ENCODE data around the gene MYH7. TPM values are rescaled to one million over a fixed set of nuclear protein-coding genes. Genes with fewer than 3 reads are reported as not detected.

The MYH7 gene
- total RNA-seq, 1 experiment from 2014 or later, result not detected

DNA sequence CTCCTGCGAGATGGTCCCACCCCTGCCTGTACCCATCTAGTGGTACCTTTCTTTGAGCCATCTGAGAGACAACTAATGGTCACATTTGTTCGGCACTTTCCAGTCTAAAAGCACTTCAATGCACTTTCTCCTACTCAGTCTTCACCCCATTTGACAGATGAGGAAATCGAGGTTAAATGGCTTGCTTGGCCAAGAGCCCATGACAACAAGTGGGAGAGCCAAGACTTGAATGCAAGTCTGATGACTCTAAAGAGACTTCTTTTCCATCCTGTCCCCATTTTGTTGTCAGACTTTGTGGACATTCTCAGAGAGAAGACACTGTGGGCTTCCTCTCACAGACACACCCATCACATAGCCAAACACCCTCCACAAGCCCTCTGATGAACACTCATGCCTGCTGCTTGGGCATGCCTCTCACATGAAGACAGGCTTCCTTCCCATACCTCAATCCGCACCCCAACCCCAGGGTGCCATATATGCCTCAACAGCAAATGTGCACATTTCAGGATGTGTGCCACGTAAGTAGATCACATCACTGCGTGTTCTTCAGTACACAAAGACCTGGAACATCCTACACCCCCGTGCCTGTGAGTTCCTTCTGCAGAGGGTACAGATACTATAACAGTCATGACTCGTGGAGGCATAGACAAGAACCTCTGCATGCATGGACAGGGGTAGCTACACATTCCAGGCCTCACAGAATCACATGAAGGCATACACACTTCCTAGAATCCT lies 805 bp downstream of the MYH7 start:
- no TSS peak for BruUV-seq (replicated peaks)
- no peak overlapping the region for H3K27ac Mint-ChIP-seq (ENCODE audit: unreplicated experiment)
- TF ChIP-seq, protein P1, sequence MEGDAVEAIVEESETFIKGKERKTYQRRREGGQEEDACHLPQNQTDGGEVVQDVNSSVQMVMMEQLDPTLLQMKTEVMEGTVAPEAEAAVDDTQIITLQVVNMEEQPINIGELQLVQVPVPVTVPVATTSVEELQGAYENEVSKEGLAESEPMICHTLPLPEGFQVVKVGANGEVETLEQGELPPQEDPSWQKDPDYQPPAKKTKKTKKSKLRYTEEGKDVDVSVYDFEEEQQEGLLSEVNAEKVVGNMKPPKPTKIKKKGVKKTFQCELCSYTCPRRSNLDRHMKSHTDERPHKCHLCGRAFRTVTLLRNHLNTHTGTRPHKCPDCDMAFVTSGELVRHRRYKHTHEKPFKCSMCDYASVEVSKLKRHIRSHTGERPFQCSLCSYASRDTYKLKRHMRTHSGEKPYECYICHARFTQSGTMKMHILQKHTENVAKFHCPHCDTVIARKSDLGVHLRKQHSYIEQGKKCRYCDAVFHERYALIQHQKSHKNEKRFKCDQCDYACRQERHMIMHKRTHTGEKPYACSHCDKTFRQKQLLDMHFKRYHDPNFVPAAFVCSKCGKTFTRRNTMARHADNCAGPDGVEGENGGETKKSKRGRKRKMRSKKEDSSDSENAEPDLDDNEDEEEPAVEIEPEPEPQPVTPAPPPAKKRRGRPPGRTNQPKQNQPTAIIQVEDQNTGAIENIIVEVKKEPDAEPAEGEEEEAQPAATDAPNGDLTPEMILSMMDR (IDR thresholded peaks at IDR 0.05; ENCODE audit: unreplicated experiment), result no peak
- H3K4me3 Mint-ChIP-seq (ENCODE audit: low read depth, unreplicated experiment), result no peak overlapping the region
- no peak for DNase-seq
- peaks cover 77% of the 10 kb centered on the region for H3K27me3 Mint-ChIP-seq (ENCODE audit: unreplicated experiment)
- H3K9me3 Mint-ChIP-seq (ENCODE audit: low read depth, unreplicated experiment), result no peaks in the 10 kb centered on the region
- CTCF ChIA-PET, result no interaction called here
- H3K4me1 Mint-ChIP-seq (ENCODE audit: low read depth, unreplicated experiment), result no peaks in the 10 kb centered on the region
- intact Hi-C loops (cut with micrococcal nuclease; ENCODE audit: unreplicated experiment), result no loop called here
- H3K36me3 Mint-ChIP-seq (ENCODE audit: insufficient read depth, unreplicated experiment), result no peaks in the 10 kb centered on the region

DNA sequence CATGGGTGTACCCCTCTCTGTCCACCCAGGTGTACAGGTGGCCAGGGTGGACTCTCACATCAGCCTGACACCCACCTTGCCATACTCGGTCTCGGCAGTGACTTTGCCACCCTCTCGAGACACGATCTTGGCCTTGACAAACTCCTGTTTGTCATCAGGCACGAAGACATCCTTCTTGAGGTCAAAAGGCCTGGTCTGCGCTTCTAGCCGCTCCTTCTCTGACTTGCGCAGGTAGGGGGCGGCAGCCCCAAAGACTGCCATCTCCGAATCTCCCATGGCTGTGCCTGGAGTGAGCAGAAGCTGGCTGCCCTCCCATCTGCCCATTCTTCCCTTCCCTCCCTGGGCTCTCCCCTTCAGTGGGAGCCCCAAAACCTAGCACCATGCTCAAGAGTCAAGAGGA lies 2.0 kb downstream of the MYH7 start:
- intact Hi-C loops (cut with micrococcal nuclease; ENCODE audit: unreplicated experiment), result no loop called here
- Mint-ChIP-seq H3K27ac (ENCODE audit: unreplicated experiment) (no peak overlapping the region), H3K4me3 (ENCODE audit: low read depth, unreplicated experiment) (no peak overlapping the region), H3K4me1 (ENCODE audit: low read depth, unreplicated experiment) (no peaks in the 10 kb centered on the region), H3K36me3 (ENCODE audit: insufficient read depth, unreplicated experiment) (no peaks in the 10 kb centered on the region), H3K9me3 (ENCODE audit: low read depth, unreplicated experiment) (no peaks in the 10 kb centered on the region), H3K27me3 (ENCODE audit: unreplicated experiment) (peaks cover 76% of the 10 kb centered on the region)
- CTCF ChIA-PET, result no interaction called here
- BruUV-seq (replicated peaks), result no TSS peak
- TF ChIP-seq, protein P1 (IDR thresholded peaks at IDR 0.05; ENCODE audit: unreplicated experiment), result no peak
- no peak for DNase-seq

DNA sequence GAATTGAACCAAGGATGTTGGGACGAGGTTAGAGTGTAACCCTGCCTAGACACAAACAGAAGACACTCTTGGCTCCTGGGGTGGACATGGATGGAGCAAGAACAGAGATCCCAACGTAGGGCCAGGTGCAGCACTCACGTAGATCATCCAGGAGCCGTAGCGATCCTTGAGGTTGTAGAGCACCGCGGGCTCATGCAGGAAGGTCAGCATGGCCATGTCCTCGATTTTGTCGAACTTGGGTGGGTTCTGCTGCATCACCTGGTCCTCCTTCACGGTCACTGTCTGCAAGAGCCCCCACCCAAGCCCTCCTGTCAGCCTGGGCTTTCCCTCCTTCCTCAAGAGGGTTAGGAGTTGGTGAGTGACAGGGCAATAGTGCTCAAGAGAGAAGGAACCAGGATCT lies 2.5 kb downstream of the MYH7 start:
- TF ChIP-seq, protein P1 (IDR thresholded peaks at IDR 0.05; ENCODE audit: unreplicated experiment), result no peak
- CTCF ChIA-PET, result no interaction called here
- intact Hi-C loops (cut with micrococcal nuclease; ENCODE audit: unreplicated experiment), result no loop called here
- Mint-ChIP-seq H3K36me3 (ENCODE audit: insufficient read depth, unreplicated experiment) (no peaks in the 10 kb centered on the region), H3K4me3 (ENCODE audit: low read depth, unreplicated experiment) (no peak overlapping the region), H3K27me3 (ENCODE audit: unreplicated experiment) (peaks cover 71% of the 10 kb centered on the region), H3K9me3 (ENCODE audit: low read depth, unreplicated experiment) (no peaks in the 10 kb centered on the region), H3K27ac (ENCODE audit: unreplicated experiment) (no peak overlapping the region), H3K4me1 (ENCODE audit: low read depth, unreplicated experiment) (no peaks in the 10 kb centered on the region)
- BruUV-seq (replicated peaks), result no TSS peak
- no peak for DNase-seq

DNA sequence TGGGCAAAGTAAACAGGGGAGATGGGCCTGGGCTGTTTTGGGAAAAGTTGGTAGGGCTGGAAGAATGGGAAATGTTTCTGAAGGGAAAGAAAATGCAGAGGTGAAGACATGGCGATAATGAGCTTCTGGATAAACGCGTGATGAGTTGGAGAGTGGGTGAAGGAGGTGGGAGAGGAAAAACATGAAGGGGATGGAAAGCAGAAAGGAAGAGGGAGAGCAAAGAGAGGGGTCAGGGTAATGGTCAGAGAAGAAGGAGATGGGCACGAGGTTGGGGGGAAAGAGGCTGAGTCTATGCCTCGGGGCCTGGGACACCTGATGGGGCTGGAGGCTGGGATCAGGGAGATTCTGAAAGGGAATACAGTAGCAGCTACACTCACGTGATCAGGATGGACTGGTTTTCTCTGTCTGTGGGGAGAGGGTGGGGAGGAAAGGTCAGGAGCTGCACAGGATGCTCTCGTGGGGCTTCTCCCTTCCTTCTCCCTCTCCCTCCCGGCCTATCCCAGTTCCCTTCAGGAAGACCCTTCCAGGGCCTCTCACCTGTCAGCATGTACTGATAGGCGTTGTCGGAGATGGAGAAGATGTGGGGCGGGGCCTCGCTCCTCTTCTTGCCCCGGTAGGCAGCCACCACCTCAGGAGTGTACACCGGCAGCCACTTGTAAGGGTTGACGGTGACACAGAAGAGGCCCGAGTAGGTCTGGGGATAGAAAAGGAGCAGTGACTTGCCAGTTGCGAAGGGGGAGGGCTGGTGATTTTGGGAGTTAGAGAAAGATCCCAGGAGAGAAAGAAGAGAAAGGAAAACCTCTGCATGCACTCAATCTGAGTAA lies 3.1 kb downstream of the MYH7 start:
- CTCF ChIA-PET, result no interaction called here
- no peak for DNase-seq
- Mint-ChIP-seq H3K27me3 (ENCODE audit: unreplicated experiment) (peaks cover 65% of the 10 kb centered on the region), H3K4me3 (ENCODE audit: low read depth, unreplicated experiment) (no peak overlapping the region), H3K4me1 (ENCODE audit: low read depth, unreplicated experiment) (no peaks in the 10 kb centered on the region), H3K9me3 (ENCODE audit: low read depth, unreplicated experiment) (no peaks in the 10 kb centered on the region), H3K36me3 (ENCODE audit: insufficient read depth, unreplicated experiment) (no peaks in the 10 kb centered on the region), H3K27ac (ENCODE audit: unreplicated experiment) (no peak overlapping the region)
- intact Hi-C loops (cut with micrococcal nuclease; ENCODE audit: unreplicated experiment), result no loop called here
- TF ChIP-seq, protein P1 (IDR thresholded peaks at IDR 0.05; ENCODE audit: unreplicated experiment), result no peak
- no TSS peak for BruUV-seq (replicated peaks)
